Gastroesophageal sphincter (tissue), 4 donors: Measurements from ENCODE around the gene MACROH2A1. TPM values are rescaled to one million over a fixed set of nuclear protein-coding genes. Genes with fewer than 3 reads are reported as not detected.

ENCODE experiments used
- ATAC-seq: fragments of 150-250 bp; one replicate; pipeline ENCODE4 v1.9.1; 2016; ENCODE audit warnings: mild to moderate bottlenecking, moderate library complexity
- H3K27ac ChIP-seq, 4 donors: fragments of 200-600 bp; sonication (generic) in 3 of 4; 1 replicate in 3 of 4; 2 replicates in 1 of 4; pipeline ENCODE4 v1.5.1; 2016 to 2019
- H3K27me3 ChIP-seq: fragments of 200-600 bp; sonication (generic); one replicate; pipeline ENCODE4 v1.5.1; 2019
- H3K36me3 ChIP-seq, 2 donors: fragments of 200-600 bp; sonication (generic); one replicate each; pipeline ENCODE4 v1.5.1; 2019; ENCODE audit warnings: control low read depth in 1 of 2
- H3K4me1 ChIP-seq, 3 donors: fragments of 200-600 bp; sonication (generic); 1 replicate in 2 of 3; 2 replicates in 1 of 3; pipeline ENCODE4 v1.5.1; 2016 to 2019; ENCODE audit warnings: control low read depth in 2 of 3
- H3K4me3 ChIP-seq, 2 donors: fragments of 200-600 bp; sonication (generic); one replicate each; pipeline ENCODE4 v1.5.1; 2019; ENCODE audit warnings: mild to moderate bottlenecking in 1 of 2, moderate library complexity in 1 of 2
- H3K9me3 ChIP-seq, 3 donors: fragments of 200-600 bp; sonication (generic); one replicate each; pipeline ENCODE4 v1.5.1; 2017 to 2019; ENCODE audit warnings: control low read depth in 2 of 3
- EP300 ChIP-seq: sonication (generic); formaldehyde crosslinking; IDR thresholded peaks from one replicate; pipeline ENCODE4 v1.6.1; 2017; ENCODE audit warnings: antibody characterized with exemption, mild to moderate bottlenecking
- POLR2A ChIP-seq, 2 donors: fragments of 450-650 bp; IDR thresholded peaks; one replicate each; pipeline ENCODE4 v1.6.1; 2017; ENCODE audit warnings: antibody characterized with exemption in 2 of 2, mild to moderate bottlenecking in 2 of 2, moderate library complexity in 1 of 2
- POLR2AphosphoS5 ChIP-seq: sonication (generic); formaldehyde crosslinking; IDR thresholded peaks from one replicate; pipeline ENCODE4 v1.6.1; 2017; ENCODE audit warnings: antibody characterized with exemption
- WGBS, 2 donors: methylation state at CpG; one replicate each; pipeline ENCODE4 v1.1.5; 2018; ENCODE audit warnings: low coverage in 1 of 2; 5-methylcytosine and 5-hydroxymethylcytosine counted together
- total RNA-seq, 4 donors: library from RNA; depleted of rRNA; stranded (reverse); fragments of >200 nt; gene quantifications; one replicate each; pipeline ENCODE4 v1.1.0, GENCODE V29; 2016
- TF ChIP-seq, protein P1 (sequence below), 4 experiments: fragments of 200-600 bp in 2 of 4; fragments of 450-650 bp in 2 of 4; sonication (generic) in 1 of 4; IDR thresholded peaks; one replicate each; pipeline ENCODE4 v1.5.1; 2017 to 2019; ENCODE audit warnings: antibody characterized with exemption in 4 of 4, mild to moderate bottlenecking in 2 of 4, moderate library complexity in 2 of 4

MACROH2A1 gene
- total RNA-seq, 4 donors from 2014 or later = 163 to 180 (median 177) TPM

DNA sequence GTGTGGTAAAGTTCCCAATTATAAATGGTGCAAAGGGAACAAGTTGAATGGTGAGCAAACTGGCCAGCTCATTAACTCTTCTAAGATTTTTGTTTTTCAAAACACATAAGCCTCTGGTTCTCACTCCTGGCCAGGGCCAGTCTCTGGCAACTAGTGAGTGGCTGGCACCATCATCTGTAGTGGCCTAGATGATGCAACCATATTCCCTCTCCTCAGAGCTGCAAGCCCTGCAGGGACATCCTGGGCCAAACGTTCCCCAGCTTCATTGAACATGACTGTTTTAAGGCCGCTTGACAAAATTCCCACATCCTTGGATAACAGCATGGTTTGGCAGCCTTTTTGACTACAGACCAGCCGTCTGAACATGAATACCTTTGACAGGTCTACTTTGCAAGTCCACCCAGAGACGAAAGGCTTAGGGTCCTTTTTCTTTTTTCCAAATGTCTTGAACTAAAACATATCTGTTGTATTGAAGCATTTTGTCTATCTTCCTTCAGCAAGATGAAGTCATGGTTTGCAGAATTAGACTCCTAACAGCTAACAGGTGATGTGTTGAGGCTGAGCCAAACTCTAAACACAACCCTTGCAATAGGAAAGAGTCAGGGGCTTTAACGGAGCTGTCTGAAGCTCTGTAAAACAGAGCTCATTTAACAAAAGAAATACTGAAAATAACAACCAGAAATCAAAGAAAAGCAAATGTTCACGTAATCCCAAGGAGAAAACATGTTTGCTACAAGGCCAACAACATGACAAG is 23.8 kb downstream of the MACROH2A1 start:
- 45 to 62% methylated on average over 6 of the region's 6 CpGs for WGBS, 2 donors
- peak; percentile 35 for ATAC-seq
- Histone ChIP-seq H3K36me3 (peaks cover 0 to 59% of the 10 kb centered on the region in 2 donors), H3K27me3 (no peaks in the 10 kb centered on the region), H3K9me3 (no peaks in the 10 kb centered on the region), H3K4me3 (no peak overlapping the region), H3K4me1 (peaks cover 6 to 94% (median 42%) of the 10 kb centered on the region in 3 donors), H3K27ac (peak overlapping the region in 2 of 4 donors; percentile 14 to 52)
- TF ChIP-seq POLR2AphosphoS5 = peak; percentile 10
- TF ChIP-seq, protein P1, sequence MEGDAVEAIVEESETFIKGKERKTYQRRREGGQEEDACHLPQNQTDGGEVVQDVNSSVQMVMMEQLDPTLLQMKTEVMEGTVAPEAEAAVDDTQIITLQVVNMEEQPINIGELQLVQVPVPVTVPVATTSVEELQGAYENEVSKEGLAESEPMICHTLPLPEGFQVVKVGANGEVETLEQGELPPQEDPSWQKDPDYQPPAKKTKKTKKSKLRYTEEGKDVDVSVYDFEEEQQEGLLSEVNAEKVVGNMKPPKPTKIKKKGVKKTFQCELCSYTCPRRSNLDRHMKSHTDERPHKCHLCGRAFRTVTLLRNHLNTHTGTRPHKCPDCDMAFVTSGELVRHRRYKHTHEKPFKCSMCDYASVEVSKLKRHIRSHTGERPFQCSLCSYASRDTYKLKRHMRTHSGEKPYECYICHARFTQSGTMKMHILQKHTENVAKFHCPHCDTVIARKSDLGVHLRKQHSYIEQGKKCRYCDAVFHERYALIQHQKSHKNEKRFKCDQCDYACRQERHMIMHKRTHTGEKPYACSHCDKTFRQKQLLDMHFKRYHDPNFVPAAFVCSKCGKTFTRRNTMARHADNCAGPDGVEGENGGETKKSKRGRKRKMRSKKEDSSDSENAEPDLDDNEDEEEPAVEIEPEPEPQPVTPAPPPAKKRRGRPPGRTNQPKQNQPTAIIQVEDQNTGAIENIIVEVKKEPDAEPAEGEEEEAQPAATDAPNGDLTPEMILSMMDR (IDR thresholded peaks at IDR 0.05) = no peak

DNA sequence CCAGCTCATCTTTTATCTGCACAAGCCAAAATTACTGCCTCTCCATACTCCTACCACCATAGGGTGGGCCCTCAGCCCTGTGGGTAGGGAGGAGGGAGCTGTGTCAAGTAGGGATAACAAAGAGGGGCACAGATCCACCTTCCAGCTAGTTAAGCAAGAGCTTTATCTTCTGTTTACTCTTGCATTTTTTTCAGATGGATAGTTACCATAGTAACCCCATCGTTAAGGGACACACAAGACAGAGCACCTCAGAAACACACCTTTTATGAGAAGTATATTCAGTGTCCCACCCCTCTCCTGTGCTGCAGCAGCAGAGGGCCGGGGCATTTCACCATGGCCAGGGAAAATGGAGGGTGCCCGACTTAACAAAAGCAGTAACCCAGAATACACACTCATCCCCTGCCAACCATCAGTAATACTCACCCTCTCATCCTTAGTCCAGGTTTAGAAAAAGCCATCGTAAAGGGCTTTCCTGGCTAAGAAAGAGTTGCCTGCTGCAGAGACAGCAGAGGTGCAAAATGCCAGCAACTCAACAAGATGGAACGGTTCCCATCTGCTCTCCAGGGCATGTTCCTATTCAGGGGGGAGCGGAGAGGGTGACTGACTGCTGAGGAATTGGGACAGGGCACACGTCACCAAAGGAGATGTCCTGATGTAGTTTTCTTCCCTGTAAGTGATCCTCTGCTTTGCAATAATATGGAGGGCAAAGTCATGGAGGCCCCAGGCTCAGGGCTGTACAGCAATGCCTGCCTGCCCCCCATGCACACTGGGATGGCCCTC is 25.1 kb downstream of the MACROH2A1 start:
- WGBS, 2 donors = 36 to 53% methylated on average over 3 to 4 of the region's 7 CpGs
- Histone ChIP-seq H3K27ac (peak overlapping the region; percentile 14 to 52 (median 50)), H3K4me1 (peaks cover 6 to 81% (median 35%) of the 10 kb centered on the region in 3 donors), H3K4me3 (no peak overlapping the region), H3K36me3 (peaks cover 0 to 59% of the 10 kb centered on the region in 2 donors), H3K27me3 (no peaks in the 10 kb centered on the region), H3K9me3 (no peaks in the 10 kb centered on the region)
- peak; percentile 62 for ATAC-seq
- TF ChIP-seq POLR2AphosphoS5 (peak; percentile 57), EP300 (no peak)

GRCh38 chr5:135372654-135373381 is 26.2 kb downstream of the MACROH2A1 start:
- Histone ChIP-seq H3K27ac (peak overlapping the region in 3 of 4 donors; percentile 42 to 63 (median 63)), H3K36me3 (peaks cover 0 to 59% of the 10 kb centered on the region in 2 donors), H3K9me3 (no peaks in the 10 kb centered on the region), H3K4me3 (no peak overlapping the region), H3K4me1 (peaks cover 6 to 77% (median 35%) of the 10 kb centered on the region in 3 donors), H3K27me3 (no peaks in the 10 kb centered on the region)
- WGBS, 2 donors = 44 to 50% methylated on average over 2 to 5 of the region's 10 CpGs
- TF ChIP-seq POLR2A (IDR thresholded peaks at IDR 0.05) = no peak
- no peak for TF ChIP-seq POLR2AphosphoS5
- no peak for TF ChIP-seq EP300
- TF ChIP-seq, protein P1 (IDR thresholded peaks at IDR 0.05) = no peak
- ATAC-seq = no peak

DNA sequence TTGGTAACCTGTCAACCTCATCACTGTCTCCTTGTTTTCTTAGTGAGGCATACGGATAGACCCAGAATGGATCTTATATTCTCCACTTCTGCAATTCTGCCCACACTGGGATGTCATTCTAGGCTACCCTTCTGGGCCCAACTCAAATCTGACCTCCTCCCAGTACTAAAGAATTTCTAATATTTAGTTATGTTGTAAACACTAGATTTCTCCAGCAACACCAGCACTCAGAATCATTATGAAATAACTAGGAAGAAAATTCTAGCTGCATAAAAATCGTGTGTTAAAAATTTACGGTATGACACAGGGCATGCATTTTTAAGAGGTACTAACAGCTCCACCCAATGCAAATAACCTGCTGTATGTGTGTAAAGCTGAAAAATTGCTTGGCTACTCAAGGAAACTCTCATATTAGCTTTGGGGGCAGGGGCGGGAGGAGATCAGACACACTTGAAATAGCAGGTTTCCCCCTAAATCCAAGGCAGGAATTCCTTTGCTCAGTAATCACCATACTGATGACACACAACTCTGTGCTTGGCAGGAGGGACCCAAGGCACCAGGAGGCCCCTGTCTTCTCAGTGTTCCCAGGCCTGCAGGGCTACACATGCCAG is 27.3 kb downstream of the MACROH2A1 start:
- 35 to 61% methylated on average over 3 to 4 of the region's 4 CpGs for WGBS, 2 donors
- H3K9me3 ChIP-seq = no peaks in the 10 kb centered on the region
- ATAC-seq = peak; percentile 32
- H3K27me3 ChIP-seq = no peaks in the 10 kb centered on the region
- TF ChIP-seq POLR2A (IDR thresholded peaks at IDR 0.05) (no peak), POLR2AphosphoS5 (no peak), EP300 (no peak)
- TF ChIP-seq, protein P1 (IDR thresholded peaks at IDR 0.05) = no peak
- H3K27ac ChIP-seq = peak overlapping the region; percentile 18 to 63 (median 52)
- peaks cover 6 to 77% (median 29%) of the 10 kb centered on the region in 3 donors for H3K4me1 ChIP-seq
- H3K36me3 ChIP-seq = peaks cover 0 to 59% of the 10 kb centered on the region in 2 donors
- no peak overlapping the region for H3K4me3 ChIP-seq

DNA sequence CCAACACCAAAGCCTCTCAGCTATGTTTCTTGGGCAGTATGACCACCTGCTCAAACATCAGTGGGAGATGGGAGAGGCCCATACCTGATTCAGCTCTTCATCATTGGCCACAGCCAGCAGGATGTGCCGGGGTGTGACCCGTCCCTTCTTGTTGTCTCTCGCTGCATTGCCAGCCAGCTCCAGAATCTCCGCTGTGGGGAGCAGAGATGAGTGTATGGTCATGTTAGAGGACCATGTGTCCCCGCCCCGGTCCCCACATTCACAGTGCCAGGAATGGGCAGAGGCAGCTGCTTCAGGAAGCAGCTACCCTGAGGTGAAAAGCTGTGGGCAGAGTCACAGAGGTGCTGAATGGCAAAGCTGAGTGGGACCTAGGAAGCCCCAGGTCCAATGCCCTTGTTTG is 29.1 kb downstream of the MACROH2A1 start:
- Histone ChIP-seq H3K9me3 (no peaks in the 10 kb centered on the region), H3K36me3 (peaks cover 0 to 58% of the 10 kb centered on the region in 2 donors), H3K4me1 (peaks cover 11 to 77% (median 26%) of the 10 kb centered on the region in 3 donors), H3K4me3 (no peak overlapping the region), H3K27me3 (no peaks in the 10 kb centered on the region), H3K27ac (no peak overlapping the region)
- WGBS, 2 donors = no CpG with 5 or more reads among the region's 6 CpGs
- TF ChIP-seq POLR2A (IDR thresholded peaks at IDR 0.05) = no peak
- TF ChIP-seq POLR2AphosphoS5 = no peak
- TF ChIP-seq, protein P1 (IDR thresholded peaks at IDR 0.05) = no peak
- no peak for TF ChIP-seq EP300
- no peak for ATAC-seq
